Posterior vena cava (tissue), 2 donors: ENCODE results near the gene SMC5. TPM values are rescaled to one million over a fixed set of nuclear protein-coding genes. Genes with fewer than 3 reads are reported as not detected.

ENCODE experiments used
- DNase-seq: peaks from one replicate; pipeline ENCODE4 v3.0.0-alpha.2; 2020; ENCODE audit warnings: low spot score
- intact Hi-C, 2 donors: fragments of 100-400 bp; cut with DNase I; formaldehyde crosslinking; loops; one replicate each; pipeline versions ENCODE4 v1.14.1 to v1.14.2; 2022 to 2023
- total RNA-seq, 2 donors: library from RNA; stranded (reverse); fragmentation: NEBNext Ultra II Directional; extraction: Animal tissue kit (Norgen Biotek cat#: 25700); gene quantifications; one replicate each; pipeline ENCODE4 v1.2.1, GENCODE V29; 2021
- donor health status: DM: yes; HTN: yes; CAD: no.
- donor health status: DM: yes; HTN: yes; CAD: no.

The SMC5 gene
- total RNA-seq, 2 donors from 2014 or later = 26.4 to 32.1 TPM

DNA sequence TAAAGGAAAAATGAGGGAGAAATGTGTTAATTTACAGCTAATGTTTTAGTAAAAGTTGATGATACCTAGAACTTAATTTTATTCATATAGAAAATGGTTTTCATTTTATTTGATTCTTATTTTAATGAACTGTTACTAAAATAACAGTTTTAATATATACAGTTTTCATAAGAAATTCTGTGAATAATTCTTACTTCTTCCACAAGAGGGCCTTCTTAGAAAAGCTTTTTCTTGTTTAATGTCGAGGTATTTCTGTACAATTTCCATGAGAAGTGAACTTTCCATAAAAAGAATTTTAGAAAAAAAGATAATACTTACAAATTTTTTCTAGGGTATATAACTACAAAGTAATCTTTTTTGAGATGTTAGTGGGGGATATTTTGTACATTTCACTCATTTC is 81.8 kb downstream of the SMC5 start:
- DNase-seq = no peak
- intact Hi-C loops = no loop called here

DNA sequence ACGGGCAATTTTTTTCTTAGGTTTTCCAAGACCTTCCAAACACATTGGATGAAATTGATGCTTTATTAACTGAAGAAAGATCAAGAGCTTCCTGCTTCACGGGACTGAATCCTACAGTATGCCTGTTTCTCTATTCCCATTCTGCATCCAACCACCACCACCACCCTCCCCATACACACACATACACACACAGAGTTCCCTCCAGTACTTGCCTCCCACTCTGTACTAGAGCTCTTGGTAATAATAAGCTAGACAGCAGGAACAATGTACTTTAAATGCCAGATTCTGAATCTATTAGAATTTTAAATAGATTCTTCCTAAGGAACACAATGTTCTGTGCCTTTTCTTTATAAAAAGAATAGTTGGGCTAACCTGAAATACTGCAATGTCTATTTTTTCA is 88.3 kb downstream of the SMC5 start:
- no peak for DNase-seq
- intact Hi-C loops = no loop called here

DNA sequence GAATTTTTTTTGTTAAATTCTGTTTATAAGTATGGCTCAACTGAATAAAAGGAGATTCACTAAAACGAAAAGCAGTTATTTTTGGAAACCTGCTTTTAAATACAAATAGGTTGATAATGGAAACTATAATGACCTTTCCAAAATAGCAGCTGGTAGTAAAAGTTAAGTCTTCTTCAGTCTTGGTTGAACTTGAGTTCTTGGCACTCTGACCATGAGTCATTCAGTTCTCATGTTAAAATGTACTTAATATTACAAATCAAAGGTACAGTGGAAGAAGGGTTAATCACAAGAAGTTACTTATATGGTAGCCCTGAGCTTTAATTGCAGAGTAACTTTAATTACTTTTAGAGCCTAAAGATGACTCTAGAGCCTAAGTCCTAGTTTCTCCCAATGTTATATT is 93.6 kb downstream of the SMC5 start:
- intact Hi-C loops = loop anchor here in 1 of 2 donors (10.0 kb wide), 1 partner anchor 142 kb away; no protein-coding TSS in a partner anchor
- DNase-seq = no peak

DNA sequence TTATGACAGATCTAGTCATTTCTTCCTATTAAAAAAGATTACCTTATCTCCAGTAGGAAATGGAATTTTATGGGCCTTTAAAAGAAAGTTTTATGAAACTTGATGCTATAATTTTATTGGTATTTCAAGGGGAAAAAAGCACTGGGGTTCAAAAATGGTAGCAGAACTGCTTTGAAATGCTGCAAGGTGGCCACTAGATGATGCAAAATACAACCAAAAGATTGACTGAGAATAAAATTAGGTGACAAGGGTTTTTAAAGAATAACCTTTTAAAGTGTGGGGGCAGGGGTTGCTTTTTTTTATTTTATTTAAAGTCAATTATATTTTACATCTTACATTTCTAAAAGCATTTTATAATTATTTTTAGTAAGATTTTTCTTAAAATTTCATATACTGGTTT is 94.0 kb downstream of the SMC5 start:
- intact Hi-C loops = loop anchor here in 1 of 2 donors (10.0 kb wide), 1 partner anchor 142 kb away; no protein-coding TSS in a partner anchor
- DNase-seq = no peak

DNA sequence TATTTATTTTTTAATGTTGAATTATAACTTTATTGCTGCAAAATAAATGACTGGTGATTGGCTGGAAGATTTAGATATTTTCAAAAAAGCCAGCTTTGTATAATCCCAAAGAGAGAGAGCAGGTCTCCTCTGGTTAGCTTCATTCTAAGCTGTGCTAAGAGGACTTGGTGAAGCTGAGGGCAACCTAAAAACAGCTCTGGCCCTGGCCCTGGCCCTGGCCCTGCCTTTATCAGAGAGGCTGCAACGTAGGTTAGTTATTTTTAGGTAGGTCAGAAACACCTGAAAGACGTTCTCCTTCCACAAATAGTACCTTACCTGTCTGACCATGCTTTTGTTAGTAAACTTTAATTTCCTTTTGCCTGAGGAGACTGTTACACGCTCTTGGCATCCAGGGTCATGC is 97.0 kb downstream of the SMC5 start:
- intact Hi-C loops = loop anchor here in 1 of 2 donors (10.0 kb wide), 1 partner anchor 139 kb away; no protein-coding TSS in a partner anchor
- no peak for DNase-seq

DNA sequence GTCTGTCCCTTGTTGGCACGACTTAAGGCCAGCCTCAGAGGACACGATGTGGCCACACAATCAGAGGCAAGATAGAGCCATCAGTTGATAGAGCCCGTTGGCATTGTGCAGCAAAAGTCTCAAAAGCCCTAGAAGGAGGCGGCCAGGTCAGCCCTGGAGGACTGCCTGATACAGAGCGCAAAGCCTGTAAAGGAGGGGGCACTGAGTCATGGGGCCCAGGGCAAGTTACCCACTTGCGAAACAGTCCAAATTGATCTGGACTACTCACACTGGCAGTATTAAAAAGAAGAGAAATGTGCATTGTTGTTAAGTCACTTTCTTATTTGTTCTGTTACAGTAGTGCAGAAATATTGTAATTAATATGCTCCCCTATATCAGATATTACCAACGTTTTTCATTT is 104.2 kb downstream of the SMC5 start:
- no peak for DNase-seq
- intact Hi-C loops = no loop called here

DNA sequence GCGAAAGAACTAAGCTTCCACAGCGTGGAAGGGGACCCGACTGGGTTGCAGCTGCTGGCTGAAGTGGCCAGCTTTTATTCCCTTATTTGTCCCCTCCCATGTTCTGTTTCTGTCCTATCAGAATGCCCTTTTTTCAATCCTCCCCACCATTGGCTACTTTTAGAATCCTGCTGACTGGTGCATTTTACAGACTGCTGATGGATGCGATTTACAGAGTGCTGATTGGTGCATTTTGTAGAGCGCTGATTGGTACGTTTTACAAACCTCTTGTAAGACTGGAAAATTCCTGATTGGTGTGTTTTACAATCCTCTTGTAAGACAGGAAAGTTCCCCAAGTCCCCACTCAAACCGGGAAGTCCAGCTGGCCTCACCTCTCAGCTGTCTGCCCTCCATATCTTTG is 105.0 kb downstream of the SMC5 start:
- intact Hi-C loops = no loop called here
- DNase-seq = no peak

DNA sequence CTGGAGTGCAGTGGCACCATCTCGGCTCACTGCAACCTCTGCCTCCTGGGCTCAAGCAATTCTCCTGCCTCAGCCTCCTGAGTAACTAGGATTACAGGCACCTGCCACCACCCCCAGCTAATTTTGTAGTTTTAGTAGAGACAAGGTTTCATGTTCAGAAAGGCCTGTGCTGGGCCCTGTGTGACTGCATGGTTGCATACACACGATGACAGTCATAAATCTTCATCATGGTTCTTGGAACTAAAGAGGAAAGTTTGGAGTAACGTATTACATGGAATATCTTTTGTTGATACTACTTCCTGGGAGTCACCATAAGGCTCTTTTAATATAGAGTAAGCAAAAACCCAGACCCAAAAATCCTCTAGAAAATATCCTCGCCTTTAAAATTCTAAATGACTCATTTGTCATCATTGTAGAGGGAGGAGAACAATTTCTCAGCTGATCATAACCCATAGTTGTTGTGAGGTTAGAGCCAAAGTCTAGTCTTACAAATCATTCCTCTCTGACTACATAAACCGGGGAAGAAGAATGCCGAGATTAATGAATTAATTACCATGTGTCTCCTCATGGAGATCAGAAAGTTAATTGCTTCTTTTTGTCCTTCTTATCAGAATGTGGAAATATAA is 108.6 kb downstream of the SMC5 start:
- intact Hi-C loops = no loop called here
- no peak for DNase-seq

DNA sequence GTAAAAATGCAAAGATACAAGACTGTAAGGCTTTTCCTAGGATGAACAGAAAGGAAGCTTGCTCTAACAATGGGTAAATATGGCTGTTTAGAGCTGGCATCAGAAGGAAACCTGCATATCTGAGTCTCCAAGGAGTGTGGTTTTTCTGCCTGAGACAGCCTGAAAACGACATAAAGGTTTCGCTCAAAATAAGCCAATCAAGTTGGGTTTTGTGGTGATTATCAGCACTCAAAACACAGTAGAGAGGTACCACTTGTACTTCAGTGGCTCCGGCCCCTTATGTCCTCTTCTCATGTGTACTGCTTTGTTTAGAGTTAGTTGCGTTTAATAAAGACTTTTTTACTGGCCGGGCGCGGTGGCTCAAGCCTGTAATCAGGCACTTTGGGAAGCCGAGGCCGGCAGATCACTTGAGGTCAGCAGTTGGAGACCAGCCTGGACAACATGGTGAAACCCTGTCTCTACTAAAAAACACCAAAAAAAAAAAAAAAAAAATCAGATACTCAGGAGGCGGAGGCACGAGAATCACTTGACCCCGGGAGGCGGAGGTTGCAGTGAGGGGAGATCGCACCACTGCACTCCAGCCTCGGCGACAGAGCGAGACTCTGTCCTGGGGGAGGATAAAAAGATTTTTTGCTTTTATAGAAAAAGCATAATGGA is 116.3 kb downstream of the SMC5 start:
- intact Hi-C loops = no loop called here
- no peak for DNase-seq

DNA sequence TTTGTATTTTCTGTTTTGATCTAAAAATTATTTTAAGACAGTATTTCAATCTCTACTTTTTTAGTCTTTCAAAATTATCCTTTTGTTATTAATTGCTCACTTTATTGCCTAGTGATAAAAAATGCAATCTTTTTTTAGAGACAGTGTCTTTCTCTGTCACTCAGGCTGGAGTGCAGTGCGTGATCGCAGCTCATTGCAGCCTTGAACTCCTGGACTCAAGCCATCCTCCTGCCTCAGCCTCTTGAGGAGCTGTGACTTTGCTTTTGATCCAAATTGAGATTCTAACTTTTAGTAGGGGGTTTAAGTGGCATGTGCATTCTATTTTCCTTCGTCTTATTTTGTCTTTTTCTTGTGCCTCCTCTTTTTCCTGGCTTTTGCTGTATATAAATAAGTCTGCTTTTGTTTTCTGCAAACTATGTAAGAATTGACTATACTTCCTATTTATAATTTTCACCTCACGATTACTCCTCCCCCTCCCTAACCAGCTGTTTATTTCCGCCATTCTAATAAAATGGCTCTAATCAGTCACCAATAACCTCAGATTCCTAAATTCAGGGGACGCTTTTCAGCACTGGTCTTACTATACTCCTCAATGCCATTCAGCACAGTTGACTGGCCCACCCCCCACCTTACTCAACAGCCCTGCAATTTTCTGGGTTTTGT is 123.4 kb downstream of the SMC5 start:
- intact Hi-C loops = no loop called here
- DNase-seq = no peak

DNA sequence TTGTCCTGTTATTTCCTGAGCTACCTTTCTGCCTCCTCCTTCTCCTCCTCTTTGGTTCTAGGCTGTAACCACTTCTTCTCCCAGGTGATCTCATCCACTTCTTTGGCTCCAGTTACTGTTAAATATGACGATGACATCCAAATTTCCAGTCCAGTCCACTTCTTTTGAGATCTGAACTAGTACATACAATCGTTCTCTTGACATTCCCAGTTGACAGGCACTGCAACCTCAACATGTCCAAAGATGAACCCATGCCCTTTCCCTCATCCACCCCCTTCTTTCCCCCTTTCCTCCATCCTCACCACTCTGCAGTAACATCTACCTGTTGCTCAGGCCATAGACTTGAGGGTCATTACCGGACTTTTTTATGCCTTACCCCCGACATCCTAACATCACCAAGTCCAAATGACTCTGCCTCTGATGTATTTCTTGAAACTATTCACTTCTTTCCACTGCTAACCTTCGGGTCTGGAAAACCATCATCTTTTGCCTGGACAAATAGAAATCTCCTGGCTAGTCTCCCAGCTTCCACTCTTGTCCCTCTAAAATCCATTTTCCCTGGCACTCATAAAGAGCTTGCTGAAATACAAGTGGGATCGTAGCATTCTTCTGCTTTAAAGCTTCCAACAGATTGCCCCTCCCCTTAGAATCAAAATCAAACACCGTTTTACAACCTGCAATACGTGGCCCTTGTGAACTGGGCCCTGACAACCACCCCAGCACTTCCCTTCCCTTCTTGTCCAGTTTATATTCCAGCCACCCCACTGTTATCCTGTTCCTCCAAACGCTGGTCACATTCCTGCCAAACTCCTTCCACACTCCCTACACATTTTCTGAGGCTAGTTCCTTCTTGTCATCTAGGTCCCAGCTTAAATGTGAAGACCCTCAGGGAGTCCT is 124.2 kb downstream of the SMC5 start:
- DNase-seq = no peak
- intact Hi-C loops = no loop called here

DNA sequence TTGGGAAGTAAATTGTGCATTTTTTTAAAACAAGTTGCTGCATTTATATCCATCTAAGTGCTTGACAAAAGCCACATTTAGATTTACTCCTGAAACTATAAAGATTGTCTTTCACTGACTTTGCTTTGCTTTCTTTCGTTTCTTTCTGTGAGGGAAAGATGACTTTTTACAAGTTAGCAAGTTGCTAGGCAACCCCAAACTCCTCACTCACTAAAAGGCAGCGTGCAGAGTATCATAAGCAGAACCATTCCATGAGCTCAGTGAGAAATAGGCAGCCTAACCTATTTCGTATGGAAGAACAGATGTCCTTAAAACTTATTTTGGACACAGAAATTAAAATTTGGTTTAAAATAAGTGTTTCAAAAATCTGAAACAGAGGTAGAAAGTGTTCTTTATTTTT is 126.6 kb downstream of the SMC5 start:
- intact Hi-C loops = no loop called here
- DNase-seq = no peak

DNA sequence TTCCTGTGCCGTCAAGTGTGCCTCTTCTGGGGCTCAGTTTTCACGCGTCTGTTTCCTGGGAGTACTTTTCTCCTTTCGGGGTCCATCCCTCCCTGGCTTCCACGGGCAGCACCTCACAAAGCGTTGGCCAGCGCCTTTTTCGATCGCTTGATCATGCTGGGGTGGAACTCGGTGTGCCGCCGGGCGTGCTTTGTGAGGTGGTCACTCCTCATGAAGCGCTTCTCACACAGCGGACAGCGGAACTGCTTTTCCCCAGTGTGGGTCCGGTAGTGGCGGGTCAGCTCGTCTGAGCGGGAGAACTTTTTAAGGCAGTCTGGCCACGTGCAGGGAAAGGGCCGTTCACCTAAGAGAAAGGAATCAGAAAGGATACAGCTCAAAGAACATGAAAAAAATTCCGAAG is 128.9 kb downstream of the SMC5 start:
- intact Hi-C loops = no loop called here

DNA sequence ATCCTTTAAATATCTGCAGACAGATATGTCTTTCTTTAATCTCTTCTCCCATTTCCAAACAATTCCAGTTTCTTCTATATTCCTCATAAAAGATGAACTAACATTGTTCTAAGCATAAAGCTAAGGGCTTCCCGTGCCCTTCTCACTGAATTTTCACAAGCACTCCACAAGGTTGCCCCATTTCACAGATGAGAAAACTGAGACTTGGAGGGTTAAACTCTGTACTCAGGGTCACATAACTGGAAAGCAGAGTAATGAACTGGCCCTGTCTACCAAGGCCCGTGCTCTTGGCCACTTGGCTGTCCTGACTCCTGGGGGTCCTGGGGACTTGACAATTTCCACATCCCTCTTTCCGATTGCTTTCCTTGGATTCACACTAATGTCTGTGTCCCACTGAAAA is 130.4 kb downstream of the SMC5 start:
- DNase-seq = no peak
- intact Hi-C loops = no loop called here

More for the DNA sequence above, 128.9 kb downstream of the SMC5 start:
- DNase-seq = no peak

DNA sequence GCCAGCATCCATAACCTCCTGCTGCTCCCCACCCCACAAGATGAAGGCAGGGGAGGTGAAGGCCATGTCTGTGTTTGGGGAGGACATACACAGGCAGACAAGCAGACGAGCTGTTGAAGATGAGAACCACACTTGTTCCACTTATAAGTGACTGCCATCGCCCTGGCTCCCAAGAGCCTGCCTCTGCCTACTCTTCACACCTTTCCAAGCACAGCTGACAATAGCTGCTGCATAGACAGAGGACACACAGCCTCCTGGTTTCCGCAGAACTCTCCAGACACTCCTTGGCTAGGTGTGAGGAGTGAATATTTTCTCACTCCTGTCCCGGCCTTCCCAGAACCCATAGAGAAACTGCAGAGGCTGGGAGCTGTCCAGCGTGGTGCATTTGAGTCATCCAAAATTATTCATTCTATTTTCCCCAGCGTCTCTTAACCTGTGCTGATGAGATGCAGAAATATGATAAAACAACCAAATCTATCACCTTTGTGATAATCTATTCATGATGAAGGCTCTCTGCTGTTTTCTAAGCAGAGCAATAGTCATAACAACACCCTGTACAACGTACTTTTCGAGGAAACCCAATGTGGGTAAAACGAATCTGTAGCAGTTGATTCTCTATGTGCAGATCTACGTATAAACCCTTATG is 131.0 kb downstream of the SMC5 start:
- intact Hi-C loops = no loop called here

DNA sequence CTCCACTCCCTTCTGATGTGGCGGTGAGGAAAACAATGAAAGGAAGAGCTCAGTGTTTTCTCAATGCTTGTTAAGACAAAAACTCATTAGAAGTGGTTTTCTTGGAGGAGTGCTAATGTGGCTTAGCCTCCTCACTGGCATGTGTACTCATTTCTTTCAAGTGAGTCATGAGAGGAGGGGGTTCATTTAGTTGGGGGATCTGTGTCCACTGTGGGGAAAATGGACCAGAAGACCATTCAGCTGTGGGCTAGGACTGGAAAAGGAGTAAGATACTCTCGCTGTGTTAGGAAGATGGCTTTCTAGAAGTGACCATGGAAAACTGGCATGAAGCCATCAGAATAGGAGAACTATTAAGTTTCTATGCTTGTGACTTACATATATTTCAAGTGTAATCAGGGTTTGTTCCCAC is 132.2 kb downstream of the SMC5 start:
- intact Hi-C loops = no loop called here
- no peak for DNase-seq

More for the DNA sequence above, 131.0 kb downstream of the SMC5 start:
- DNase-seq = no peak

DNA sequence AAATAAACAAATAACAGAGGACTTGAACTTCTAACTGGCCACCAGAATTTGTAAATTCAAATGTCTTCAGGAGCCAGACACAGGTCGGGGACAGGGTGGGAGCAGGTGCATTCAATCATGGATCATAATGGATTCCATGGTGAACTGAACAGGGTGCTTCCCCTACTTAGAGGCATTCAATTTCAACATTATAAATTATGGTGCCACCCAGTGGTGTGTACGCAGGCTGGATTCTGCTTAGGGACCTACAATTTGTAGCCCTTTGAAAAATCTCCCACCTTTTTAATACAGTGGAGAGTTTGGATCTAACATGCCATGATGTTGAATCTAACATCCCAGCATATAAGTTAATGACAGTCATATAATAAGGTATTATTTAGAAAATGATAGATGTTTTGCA is 133.4 kb downstream of the SMC5 start:
- no peak for DNase-seq

DNA sequence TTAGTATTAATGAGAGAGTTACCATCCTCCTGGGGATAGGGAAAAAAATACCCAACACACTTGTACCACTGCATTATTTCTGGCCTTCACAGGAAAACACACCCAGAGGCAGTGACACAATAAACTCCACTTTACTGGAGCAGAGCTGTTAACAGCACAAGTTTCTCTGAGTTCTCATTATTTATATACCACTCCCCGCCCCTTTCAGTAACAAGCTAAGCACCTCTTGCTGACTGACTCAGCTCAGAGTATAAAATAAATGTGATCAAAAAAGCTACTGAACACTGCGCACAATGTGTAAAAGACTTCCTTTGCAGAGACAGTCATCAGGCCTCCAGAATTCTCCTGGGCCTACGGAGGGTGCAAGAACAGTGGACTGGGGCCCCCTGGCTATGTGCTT is 134.1 kb downstream of the SMC5 start:
- DNase-seq = no peak
- intact Hi-C loops = no loop called here

More for the DNA sequence above, 133.4 kb downstream of the SMC5 start:
- intact Hi-C loops = no loop called here

DNA sequence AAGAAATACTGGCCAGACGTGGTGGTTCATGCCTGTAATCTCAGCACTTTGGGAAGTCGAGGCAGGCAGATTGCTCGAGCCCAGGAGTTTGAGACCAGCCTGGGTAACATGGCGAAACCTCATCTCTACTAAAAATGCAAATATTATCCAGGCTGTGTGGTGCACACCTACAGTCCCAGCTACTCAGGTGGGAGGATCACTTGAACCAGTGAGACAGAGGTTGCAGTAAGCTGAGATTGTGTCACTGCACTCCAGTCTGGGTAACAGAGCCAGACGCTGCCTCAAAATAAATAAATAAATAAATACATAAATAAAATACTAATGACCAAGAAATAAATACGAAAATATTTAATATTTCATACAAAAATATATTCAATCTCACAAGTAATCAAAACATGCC is 136.9 kb downstream of the SMC5 start:
- intact Hi-C loops = no loop called here
- DNase-seq = no peak
